ENCODE results near the gene HLA-DRA.

The HLA-DRA gene

DNA sequence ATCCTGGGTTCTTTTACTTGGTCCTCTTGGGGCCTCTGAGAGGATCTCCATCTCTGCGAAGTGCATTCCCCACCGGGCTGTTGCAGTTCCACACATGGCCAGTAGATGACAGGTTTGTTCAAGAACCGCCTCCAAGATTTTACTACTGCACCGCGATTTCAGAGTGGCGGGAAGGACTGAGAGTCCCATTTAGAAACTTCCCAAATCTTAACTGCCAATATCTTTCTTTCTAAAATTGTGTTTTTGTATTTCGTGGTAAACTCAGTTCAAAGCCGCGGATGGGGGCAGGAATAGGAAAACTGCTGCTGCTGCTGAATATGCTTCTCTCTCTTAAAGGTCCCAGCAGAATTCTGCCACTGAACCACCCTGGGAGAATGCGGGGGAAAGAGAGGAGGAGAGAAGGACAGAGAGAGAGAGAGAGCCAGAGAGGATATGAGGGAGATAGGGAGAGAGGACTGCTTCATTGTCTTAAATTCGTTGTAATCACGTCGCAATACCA lies 24.1 kb upstream of the HLA-DRA start (continued):
- TF ChIP-seq, protein P1, sequence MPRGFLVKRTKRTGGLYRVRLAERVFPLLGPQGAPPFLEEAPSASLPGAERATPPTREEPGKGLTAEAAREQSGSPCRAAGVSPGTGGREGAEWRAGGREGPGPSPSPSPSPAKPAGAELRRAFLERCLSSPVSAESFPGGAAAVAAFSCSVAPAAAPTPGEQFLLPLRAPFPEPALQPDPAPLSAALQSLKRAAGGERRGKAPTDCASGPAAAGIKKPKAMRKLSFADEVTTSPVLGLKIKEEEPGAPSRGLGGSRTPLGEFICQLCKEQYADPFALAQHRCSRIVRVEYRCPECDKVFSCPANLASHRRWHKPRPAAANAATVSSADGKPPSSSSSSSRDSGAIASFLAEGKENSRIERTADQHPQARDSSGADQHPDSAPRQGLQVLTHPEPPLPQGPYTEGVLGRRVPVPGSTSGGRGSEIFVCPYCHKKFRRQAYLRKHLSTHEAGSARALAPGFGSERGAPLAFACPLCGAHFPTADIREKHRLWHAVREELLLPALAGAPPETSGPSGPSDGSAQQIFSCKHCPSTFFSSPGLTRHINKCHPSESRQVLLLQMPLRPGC (tag by site-specific recombination; IDR thresholded peaks at IDR 0.05): no peak
- no peak for TF ChIP-seq HOXA7 (CRISPR knock-in tag; IDR thresholded peaks at IDR 0.05; ENCODE audit: borderline replicate concordance)
- TF ChIP-seq, protein P2, sequence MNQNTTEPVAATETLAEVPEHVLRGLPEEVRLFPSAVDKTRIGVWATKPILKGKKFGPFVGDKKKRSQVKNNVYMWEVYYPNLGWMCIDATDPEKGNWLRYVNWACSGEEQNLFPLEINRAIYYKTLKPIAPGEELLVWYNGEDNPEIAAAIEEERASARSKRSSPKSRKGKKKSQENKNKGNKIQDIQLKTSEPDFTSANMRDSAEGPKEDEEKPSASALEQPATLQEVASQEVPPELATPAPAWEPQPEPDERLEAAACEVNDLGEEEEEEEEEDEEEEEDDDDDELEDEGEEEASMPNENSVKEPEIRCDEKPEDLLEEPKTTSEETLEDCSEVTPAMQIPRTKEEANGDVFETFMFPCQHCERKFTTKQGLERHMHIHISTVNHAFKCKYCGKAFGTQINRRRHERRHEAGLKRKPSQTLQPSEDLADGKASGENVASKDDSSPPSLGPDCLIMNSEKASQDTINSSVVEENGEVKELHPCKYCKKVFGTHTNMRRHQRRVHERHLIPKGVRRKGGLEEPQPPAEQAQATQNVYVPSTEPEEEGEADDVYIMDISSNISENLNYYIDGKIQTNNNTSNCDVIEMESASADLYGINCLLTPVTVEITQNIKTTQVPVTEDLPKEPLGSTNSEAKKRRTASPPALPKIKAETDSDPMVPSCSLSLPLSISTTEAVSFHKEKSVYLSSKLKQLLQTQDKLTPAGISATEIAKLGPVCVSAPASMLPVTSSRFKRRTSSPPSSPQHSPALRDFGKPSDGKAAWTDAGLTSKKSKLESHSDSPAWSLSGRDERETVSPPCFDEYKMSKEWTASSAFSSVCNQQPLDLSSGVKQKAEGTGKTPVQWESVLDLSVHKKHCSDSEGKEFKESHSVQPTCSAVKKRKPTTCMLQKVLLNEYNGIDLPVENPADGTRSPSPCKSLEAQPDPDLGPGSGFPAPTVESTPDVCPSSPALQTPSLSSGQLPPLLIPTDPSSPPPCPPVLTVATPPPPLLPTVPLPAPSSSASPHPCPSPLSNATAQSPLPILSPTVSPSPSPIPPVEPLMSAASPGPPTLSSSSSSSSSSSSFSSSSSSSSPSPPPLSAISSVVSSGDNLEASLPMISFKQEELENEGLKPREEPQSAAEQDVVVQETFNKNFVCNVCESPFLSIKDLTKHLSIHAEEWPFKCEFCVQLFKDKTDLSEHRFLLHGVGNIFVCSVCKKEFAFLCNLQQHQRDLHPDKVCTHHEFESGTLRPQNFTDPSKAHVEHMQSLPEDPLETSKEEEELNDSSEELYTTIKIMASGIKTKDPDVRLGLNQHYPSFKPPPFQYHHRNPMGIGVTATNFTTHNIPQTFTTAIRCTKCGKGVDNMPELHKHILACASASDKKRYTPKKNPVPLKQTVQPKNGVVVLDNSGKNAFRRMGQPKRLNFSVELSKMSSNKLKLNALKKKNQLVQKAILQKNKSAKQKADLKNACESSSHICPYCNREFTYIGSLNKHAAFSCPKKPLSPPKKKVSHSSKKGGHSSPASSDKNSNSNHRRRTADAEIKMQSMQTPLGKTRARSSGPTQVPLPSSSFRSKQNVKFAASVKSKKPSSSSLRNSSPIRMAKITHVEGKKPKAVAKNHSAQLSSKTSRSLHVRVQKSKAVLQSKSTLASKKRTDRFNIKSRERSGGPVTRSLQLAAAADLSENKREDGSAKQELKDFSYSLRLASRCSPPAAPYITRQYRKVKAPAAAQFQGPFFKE (tag by site-specific recombination; IDR thresholded peaks at IDR 0.05; ENCODE audit: borderline replicate concordance): no peak
- no peak for TF ChIP-seq TRIM28 (IDR thresholded peaks at IDR 0.05; ENCODE audit: borderline replicate concordance, low read length)
- TF ChIP-seq KLF1 (tag by site-specific recombination; IDR thresholded peaks at IDR 0.05): no peak
- TF ChIP-seq, protein P3, sequence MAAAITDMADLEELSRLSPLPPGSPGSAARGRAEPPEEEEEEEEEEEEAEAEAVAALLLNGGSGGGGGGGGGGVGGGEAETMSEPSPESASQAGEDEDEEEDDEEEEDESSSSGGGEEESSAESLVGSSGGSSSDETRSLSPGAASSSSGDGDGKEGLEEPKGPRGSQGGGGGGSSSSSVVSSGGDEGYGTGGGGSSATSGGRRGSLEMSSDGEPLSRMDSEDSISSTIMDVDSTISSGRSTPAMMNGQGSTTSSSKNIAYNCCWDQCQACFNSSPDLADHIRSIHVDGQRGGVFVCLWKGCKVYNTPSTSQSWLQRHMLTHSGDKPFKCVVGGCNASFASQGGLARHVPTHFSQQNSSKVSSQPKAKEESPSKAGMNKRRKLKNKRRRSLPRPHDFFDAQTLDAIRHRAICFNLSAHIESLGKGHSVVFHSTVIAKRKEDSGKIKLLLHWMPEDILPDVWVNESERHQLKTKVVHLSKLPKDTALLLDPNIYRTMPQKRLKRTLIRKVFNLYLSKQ (tag by site-specific recombination; IDR thresholded peaks at IDR 0.05; ENCODE audit: borderline replicate concordance): no peak
- TF ChIP-seq, protein P4, sequence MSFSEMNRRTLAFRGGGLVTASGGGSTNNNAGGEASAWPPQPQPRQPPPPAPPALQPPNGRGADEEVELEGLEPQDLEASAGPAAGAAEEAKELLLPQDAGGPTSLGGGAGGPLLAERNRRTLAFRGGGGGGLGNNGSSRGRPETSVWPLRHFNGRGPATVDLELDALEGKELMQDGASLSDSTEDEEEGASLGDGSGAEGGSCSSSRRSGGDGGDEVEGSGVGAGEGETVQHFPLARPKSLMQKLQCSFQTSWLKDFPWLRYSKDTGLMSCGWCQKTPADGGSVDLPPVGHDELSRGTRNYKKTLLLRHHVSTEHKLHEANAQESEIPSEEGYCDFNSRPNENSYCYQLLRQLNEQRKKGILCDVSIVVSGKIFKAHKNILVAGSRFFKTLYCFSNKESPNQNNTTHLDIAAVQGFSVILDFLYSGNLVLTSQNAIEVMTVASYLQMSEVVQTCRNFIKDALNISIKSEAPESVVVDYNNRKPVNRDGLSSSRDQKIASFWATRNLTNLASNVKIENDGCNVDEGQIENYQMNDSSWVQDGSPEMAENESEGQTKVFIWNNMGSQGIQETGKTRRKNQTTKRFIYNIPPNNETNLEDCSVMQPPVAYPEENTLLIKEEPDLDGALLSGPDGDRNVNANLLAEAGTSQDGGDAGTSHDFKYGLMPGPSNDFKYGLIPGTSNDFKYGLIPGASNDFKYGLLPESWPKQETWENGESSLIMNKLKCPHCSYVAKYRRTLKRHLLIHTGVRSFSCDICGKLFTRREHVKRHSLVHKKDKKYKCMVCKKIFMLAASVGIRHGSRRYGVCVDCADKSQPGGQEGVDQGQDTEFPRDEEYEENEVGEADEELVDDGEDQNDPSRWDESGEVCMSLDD (tag by site-specific recombination; IDR thresholded peaks at IDR 0.05): no peak
- no peak for TF ChIP-seq KLF8 (tag by site-specific recombination; IDR thresholded peaks at IDR 0.05)
- TF ChIP-seq, protein P5, sequence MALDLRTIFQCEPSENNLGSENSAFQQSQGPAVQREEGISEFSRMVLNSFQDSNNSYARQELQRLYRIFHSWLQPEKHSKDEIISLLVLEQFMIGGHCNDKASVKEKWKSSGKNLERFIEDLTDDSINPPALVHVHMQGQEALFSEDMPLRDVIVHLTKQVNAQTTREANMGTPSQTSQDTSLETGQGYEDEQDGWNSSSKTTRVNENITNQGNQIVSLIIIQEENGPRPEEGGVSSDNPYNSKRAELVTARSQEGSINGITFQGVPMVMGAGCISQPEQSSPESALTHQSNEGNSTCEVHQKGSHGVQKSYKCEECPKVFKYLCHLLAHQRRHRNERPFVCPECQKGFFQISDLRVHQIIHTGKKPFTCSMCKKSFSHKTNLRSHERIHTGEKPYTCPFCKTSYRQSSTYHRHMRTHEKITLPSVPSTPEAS (tag by site-specific recombination; IDR thresholded peaks at IDR 0.05): no peak
- TF ChIP-seq ZNF366 (tag by site-specific recombination; conservative IDR thresholded peaks at IDR 0.05): peak; percentile 70; the same call in 1 of the 2 replicates
- TF ChIP-seq ZNF530 (tag by site-specific recombination; IDR thresholded peaks at IDR 0.05; ENCODE audit: low read depth): no peak
- no peak for TF ChIP-seq ZSCAN30 (tag by site-specific recombination; IDR thresholded peaks at IDR 0.05)
- TF ChIP-seq, protein P6, sequence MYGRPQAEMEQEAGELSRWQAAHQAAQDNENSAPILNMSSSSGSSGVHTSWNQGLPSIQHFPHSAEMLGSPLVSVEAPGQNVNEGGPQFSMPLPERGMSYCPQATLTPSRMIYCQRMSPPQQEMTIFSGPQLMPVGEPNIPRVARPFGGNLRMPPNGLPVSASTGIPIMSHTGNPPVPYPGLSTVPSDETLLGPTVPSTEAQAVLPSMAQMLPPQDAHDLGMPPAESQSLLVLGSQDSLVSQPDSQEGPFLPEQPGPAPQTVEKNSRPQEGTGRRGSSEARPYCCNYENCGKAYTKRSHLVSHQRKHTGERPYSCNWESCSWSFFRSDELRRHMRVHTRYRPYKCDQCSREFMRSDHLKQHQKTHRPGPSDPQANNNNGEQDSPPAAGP (tag by site-specific recombination; IDR thresholded peaks at IDR 0.05): no peak
- no peak for TF ChIP-seq SCRT2 (tag by site-specific recombination; IDR thresholded peaks at IDR 0.05)
- TF ChIP-seq ZNF830 (tag by site-specific recombination; IDR thresholded peaks at IDR 0.05; ENCODE audit: low read depth): no peak
- no peak for TF ChIP-seq ZNF416 (tag by site-specific recombination; IDR thresholded peaks at IDR 0.05)
- TF ChIP-seq ZNF596 (tag by site-specific recombination; IDR thresholded peaks at IDR 0.05): peak; percentile 70
- no peak for TF ChIP-seq ZNF350 (tag by site-specific recombination; IDR thresholded peaks at IDR 0.05)
- no peak for TF ChIP-seq ZNF24 (tag by site-specific recombination; IDR thresholded peaks at IDR 0.05)
- no peak for TF ChIP-seq REPIN1 (tag by site-specific recombination; IDR thresholded peaks at IDR 0.05; ENCODE audit: low read depth)
- TF ChIP-seq, protein P7, sequence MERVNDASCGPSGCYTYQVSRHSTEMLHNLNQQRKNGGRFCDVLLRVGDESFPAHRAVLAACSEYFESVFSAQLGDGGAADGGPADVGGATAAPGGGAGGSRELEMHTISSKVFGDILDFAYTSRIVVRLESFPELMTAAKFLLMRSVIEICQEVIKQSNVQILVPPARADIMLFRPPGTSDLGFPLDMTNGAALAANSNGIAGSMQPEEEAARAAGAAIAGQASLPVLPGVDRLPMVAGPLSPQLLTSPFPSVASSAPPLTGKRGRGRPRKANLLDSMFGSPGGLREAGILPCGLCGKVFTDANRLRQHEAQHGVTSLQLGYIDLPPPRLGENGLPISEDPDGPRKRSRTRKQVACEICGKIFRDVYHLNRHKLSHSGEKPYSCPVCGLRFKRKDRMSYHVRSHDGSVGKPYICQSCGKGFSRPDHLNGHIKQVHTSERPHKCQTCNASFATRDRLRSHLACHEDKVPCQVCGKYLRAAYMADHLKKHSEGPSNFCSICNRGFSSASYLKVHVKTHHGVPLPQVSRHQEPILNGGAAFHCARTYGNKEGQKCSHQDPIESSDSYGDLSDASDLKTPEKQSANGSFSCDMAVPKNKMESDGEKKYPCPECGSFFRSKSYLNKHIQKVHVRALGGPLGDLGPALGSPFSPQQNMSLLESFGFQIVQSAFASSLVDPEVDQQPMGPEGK (tag by site-specific recombination; IDR thresholded peaks at IDR 0.05): 0 out of 2 replicates have a peak, but pooled peaks have one; percentile 7
- peak; percentile 43; the same call in 1 of the 2 replicates for TF ChIP-seq ZNF561 (tag by site-specific recombination; IDR thresholded peaks at IDR 0.05; ENCODE audit: borderline replicate concordance)
